ENCODE data around the gene NFS1. TPM values are rescaled to one million over a fixed set of nuclear protein-coding genes. Genes with fewer than 3 reads are reported as not detected.

The NFS1 gene
- total and polyA plus RNA-seq, 4 donors: 26.2 to 38.1 (median 29.7) TPM

DNA sequence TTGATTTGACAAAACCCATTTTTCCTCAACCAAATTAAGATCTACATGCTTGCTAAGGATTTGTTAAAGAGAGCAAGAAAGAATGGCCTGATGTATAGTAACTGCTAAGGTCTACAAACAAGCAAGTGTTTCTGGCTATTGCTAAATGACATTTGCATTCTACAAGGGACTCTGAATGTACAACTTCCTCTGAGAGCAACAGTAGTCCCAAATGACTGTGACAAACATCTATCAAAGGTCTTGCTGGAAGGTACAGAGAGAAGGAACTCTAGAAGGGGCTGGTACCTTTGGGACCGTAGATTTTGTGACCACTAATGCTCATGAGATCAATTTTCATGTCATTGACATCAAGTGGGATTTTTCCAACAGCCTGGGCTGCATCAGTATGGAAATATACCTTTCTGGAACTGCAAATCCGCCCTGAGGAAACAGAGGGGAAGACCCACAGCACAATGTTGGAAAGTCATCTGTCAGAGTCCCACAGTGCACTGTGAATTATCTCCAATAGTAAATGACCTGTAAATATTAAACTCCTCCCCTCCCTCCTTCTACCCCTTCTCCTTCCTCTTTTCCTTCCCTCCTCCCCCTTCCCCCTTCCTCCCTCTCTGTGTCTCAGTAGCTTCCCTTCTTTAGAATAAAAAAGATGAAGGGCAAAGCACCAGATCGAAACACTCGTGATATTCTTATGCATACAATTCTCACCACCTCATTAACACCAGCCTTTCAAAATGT lies 18.5 kb downstream of the NFS1 start:
- no peak overlapping the region for H3K4me3 ChIP-seq (ENCODE audit: low read depth, low read length)
- peaks cover 16% of the 10 kb centered on the region for H3K36me3 ChIP-seq (ENCODE audit: control insufficient read depth, insufficient read depth, low read length)
- no peak for DNase-seq (ENCODE audit: low read depth in 4 of 6, low spot score in 6 of 6)
- H3K9me3 ChIP-seq (ENCODE audit: control insufficient read depth, insufficient read depth, low read length): no peaks in the 10 kb centered on the region
- 92% methylated on average over 2 of the region's 4 CpGs for WGBS (ENCODE audit: insufficient coverage)
- H3K27me3 ChIP-seq (ENCODE audit: control insufficient read depth, insufficient read depth, low read length): no peaks in the 10 kb centered on the region
- H3K4me1 ChIP-seq (ENCODE audit: control insufficient read depth, insufficient read depth, low read length): no peaks in the 10 kb centered on the region
- H3K27ac ChIP-seq (ENCODE audit: low read depth, low read length): no peak overlapping the region

- no peak overlapping the region for H3K4me3 ChIP-seq (ENCODE audit: low read depth, low read length)
- H3K4me1 ChIP-seq (ENCODE audit: control insufficient read depth, insufficient read depth, low read length): no peaks in the 10 kb centered on the region
- H3K9me3 ChIP-seq (ENCODE audit: control insufficient read depth, insufficient read depth, low read length): no peaks in the 10 kb centered on the region
- DNase-seq (ENCODE audit: low read depth in 4 of 6, low spot score in 6 of 6): no peak
- WGBS (ENCODE audit: insufficient coverage): no CpG with 5 or more reads among the region's 8 CpGs
- peaks cover 36% of the 10 kb centered on the region for H3K36me3 ChIP-seq (ENCODE audit: control insufficient read depth, insufficient read depth, low read length)
- no peaks in the 10 kb centered on the region for H3K27me3 ChIP-seq (ENCODE audit: control insufficient read depth, insufficient read depth, low read length)
- no peak overlapping the region for H3K27ac ChIP-seq (ENCODE audit: low read depth, low read length)
Observed at GRCh38 chr20:35674921-35675320, 24.2 kb downstream of the NFS1 start.

DNA sequence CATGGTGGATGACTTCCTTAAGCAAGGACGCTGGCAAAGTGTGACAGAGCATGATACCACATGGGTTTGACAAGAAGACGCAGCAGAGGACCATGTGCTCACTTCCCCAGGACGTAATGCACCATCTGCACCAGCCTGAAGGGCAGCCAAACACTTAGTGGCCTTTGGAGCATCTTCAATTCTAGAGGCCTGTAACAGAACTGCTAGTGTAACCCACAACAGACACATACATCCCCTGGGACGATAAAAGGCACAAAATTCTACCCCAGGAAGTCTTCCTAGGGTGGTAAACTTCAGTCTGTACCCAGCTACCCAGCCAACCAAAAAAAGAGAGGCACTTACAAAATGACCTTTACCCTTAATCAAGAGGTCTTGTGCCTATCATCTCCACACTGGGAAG lies 25.3 kb downstream of the NFS1 start:
- H3K4me3 ChIP-seq (ENCODE audit: low read depth, low read length): no peak overlapping the region
- H3K27ac ChIP-seq (ENCODE audit: low read depth, low read length): no peak overlapping the region
- no peaks in the 10 kb centered on the region for H3K27me3 ChIP-seq (ENCODE audit: control insufficient read depth, insufficient read depth, low read length)
- no peak for DNase-seq (ENCODE audit: low read depth in 4 of 6, low spot score in 6 of 6)
- H3K36me3 ChIP-seq (ENCODE audit: control insufficient read depth, insufficient read depth, low read length): peaks cover 40% of the 10 kb centered on the region
- 89% methylated on average over 4 of the region's 4 CpGs for WGBS (ENCODE audit: insufficient coverage)
- H3K4me1 ChIP-seq (ENCODE audit: control insufficient read depth, insufficient read depth, low read length): no peaks in the 10 kb centered on the region
- no peaks in the 10 kb centered on the region for H3K9me3 ChIP-seq (ENCODE audit: control insufficient read depth, insufficient read depth, low read length)

- Histone ChIP-seq H3K36me3 (ENCODE audit: control insufficient read depth, insufficient read depth, low read length) (peaks cover 30% of the 10 kb centered on the region), H3K27ac (ENCODE audit: low read depth, low read length) (no peak overlapping the region), H3K4me1 (ENCODE audit: control insufficient read depth, insufficient read depth, low read length) (peaks cover 4% of the 10 kb centered on the region), H3K9me3 (ENCODE audit: control insufficient read depth, insufficient read depth, low read length) (no peaks in the 10 kb centered on the region), H3K4me3 (ENCODE audit: low read depth, low read length) (no peak overlapping the region), H3K27me3 (ENCODE audit: control insufficient read depth, insufficient read depth, low read length) (no peaks in the 10 kb centered on the region)
- WGBS (ENCODE audit: insufficient coverage): 82% methylated on average over 1 of the region's 1 CpG
- no peak for DNase-seq (ENCODE audit: low read depth in 4 of 6, low spot score in 6 of 6)
Observed at GRCh38 chr20:35669681-35670080, 29.5 kb downstream of the NFS1 start.

DNA sequence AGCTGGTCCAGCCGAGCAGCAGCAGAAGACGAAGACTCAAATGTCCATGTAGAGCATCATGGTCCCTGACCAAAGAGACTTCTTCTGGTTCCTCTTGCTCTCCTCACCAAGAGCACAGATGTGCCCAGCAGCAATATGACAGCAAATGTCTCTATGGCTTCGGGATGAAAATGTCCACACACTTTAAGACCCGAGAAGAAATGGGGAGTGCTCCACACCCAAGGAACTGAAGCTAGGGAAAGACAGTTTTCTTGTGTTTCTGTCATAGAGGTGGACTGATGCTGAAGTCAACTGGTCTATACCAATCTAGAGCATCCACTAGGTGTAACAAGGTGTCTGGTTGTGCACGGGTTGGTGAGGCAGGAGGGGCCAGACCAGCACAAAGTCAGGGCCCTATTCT lies 29.9 kb downstream of the NFS1 start:
- H3K4me3 ChIP-seq (ENCODE audit: low read depth, low read length): no peak overlapping the region
- no peak overlapping the region for H3K27ac ChIP-seq (ENCODE audit: low read depth, low read length)
- 100% methylated on average over 3 of the region's 5 CpGs for WGBS (ENCODE audit: insufficient coverage)
- H3K9me3 ChIP-seq (ENCODE audit: control insufficient read depth, insufficient read depth, low read length): no peaks in the 10 kb centered on the region
- no peaks in the 10 kb centered on the region for H3K27me3 ChIP-seq (ENCODE audit: control insufficient read depth, insufficient read depth, low read length)
- H3K4me1 ChIP-seq (ENCODE audit: control insufficient read depth, insufficient read depth, low read length): peaks cover 4% of the 10 kb centered on the region
- no peak for DNase-seq (ENCODE audit: low read depth in 4 of 6, low spot score in 6 of 6)
- H3K36me3 ChIP-seq (ENCODE audit: control insufficient read depth, insufficient read depth, low read length): peaks cover 28% of the 10 kb centered on the region

GRCh38 chr20:35665949-35666288 lies 33.2 kb downstream of the NFS1 start:
- Histone ChIP-seq H3K4me3 (ENCODE audit: low read depth, low read length) (no peak overlapping the region), H3K27me3 (ENCODE audit: control insufficient read depth, insufficient read depth, low read length) (no peaks in the 10 kb centered on the region), H3K36me3 (ENCODE audit: control insufficient read depth, insufficient read depth, low read length) (peaks cover 12% of the 10 kb centered on the region), H3K9me3 (ENCODE audit: control insufficient read depth, insufficient read depth, low read length) (no peaks in the 10 kb centered on the region), H3K4me1 (ENCODE audit: control insufficient read depth, insufficient read depth, low read length) (peaks cover 8% of the 10 kb centered on the region), H3K27ac (ENCODE audit: low read depth, low read length) (no peak overlapping the region)
- 98% methylated on average over 12 of the region's 17 CpGs for WGBS (ENCODE audit: insufficient coverage)
- no peak for DNase-seq (ENCODE audit: low read depth in 4 of 6, low spot score in 6 of 6)

- peak; percentile 80 to 98 (median 89) for DNase-seq (ENCODE audit: low read depth in 4 of 6, low spot score in 6 of 6)
- H3K9me3 ChIP-seq (ENCODE audit: control insufficient read depth, insufficient read depth, low read length): no peaks in the 10 kb centered on the region
- no peaks in the 10 kb centered on the region for H3K27me3 ChIP-seq (ENCODE audit: control insufficient read depth, insufficient read depth, low read length)
- peak within 1 kb of the TSS; percentile 93 for H3K4me3 ChIP-seq (ENCODE audit: low read depth, low read length)
- under 1% methylated on average over 57 of the region's 61 CpGs for WGBS (ENCODE audit: insufficient coverage)
- peaks cover 11% of the 10 kb centered on the region for H3K4me1 ChIP-seq (ENCODE audit: control insufficient read depth, insufficient read depth, low read length)
- peak within 1 kb of the TSS; percentile 98 for H3K27ac ChIP-seq (ENCODE audit: low read depth, low read length)
- peaks cover 3% of the 10 kb centered on the region for H3K36me3 ChIP-seq (ENCODE audit: control insufficient read depth, insufficient read depth, low read length)
Observed at GRCh38 chr20:35664466-35665206, 34.5 kb downstream of the NFS1 start, which contains the start of the genes CPNE1 and RBM12. TSS of gene CPNE1 (minus strand) at chr20:35664900. CDS start at chr20:35632923, 31,977 bp downstream. TSS of gene RBM12 (minus strand) at chr20:35664900. CDS start at chr20:35655322, 9,578 bp downstream.

- peak in 5 of 6 donors; percentile 20 to 73 (median 50) for DNase-seq (ENCODE audit: low read depth in 4 of 6, low spot score in 6 of 6)
- no peaks in the 10 kb centered on the region for H3K27me3 ChIP-seq (ENCODE audit: control insufficient read depth, insufficient read depth, low read length)
- peaks cover 2% of the 10 kb centered on the region for H3K36me3 ChIP-seq (ENCODE audit: control insufficient read depth, insufficient read depth, low read length)
- H3K9me3 ChIP-seq (ENCODE audit: control insufficient read depth, insufficient read depth, low read length): no peaks in the 10 kb centered on the region
- 0% methylated on average over 25 of the region's 28 CpGs for WGBS (ENCODE audit: insufficient coverage)
- peaks cover 11% of the 10 kb centered on the region for H3K4me1 ChIP-seq (ENCODE audit: control insufficient read depth, insufficient read depth, low read length)
- H3K27ac ChIP-seq (ENCODE audit: low read depth, low read length): peak overlapping the region; percentile 98
- H3K4me3 ChIP-seq (ENCODE audit: low read depth, low read length): peak overlapping the region; percentile 93
Observed at GRCh38 chr20:35663516-35664465, 35.4 kb downstream of the NFS1 start.

GRCh38 chr20:35662551-35662950 lies 36.6 kb downstream of the NFS1 start:
- Histone ChIP-seq H3K36me3 (ENCODE audit: control insufficient read depth, insufficient read depth, low read length) (no peaks in the 10 kb centered on the region), H3K27me3 (ENCODE audit: control insufficient read depth, insufficient read depth, low read length) (no peaks in the 10 kb centered on the region), H3K4me1 (ENCODE audit: control insufficient read depth, insufficient read depth, low read length) (peaks cover 11% of the 10 kb centered on the region), H3K4me3 (ENCODE audit: low read depth, low read length) (peak overlapping the region; percentile 93), H3K27ac (ENCODE audit: low read depth, low read length) (no peak overlapping the region), H3K9me3 (ENCODE audit: control insufficient read depth, insufficient read depth, low read length) (no peaks in the 10 kb centered on the region)
- DNase-seq (ENCODE audit: low read depth in 4 of 6, low spot score in 6 of 6): no peak
- no CpG with 5 or more reads among the region's 2 CpGs for WGBS (ENCODE audit: insufficient coverage)
